ENCODE measurements around the gene PIGQ.
"Not testable (repeated sequence)": the region's sequence is repeated elsewhere in the genome, so short reads cannot be mapped to it uniquely, and the experiment has no call there.

PIGQ gene

GRCh38 chr16:592518-593306 lies 22.9 kb downstream of the PIGQ start:
- no peaks in the 10 kb centered on the region for H3K9me3 ChIP-seq (ENCODE audit: insufficient read depth, low read length)
- no peak for TF ChIP-seq ZNF274 (IDR thresholded peaks at IDR 0.05; ENCODE audit: low read depth, low read length)
- TF ChIP-seq YY1 (IDR thresholded peaks at IDR 0.05; ENCODE audit: insufficient read depth, insufficient read length): no peak
- TF ChIP-seq SUZ12 (IDR thresholded peaks at IDR 0.05; ENCODE audit: extremely low read depth, insufficient read depth, insufficient read length): no peak
- peaks cover 13% of the 10 kb centered on the region for H3K4me1 ChIP-seq (ENCODE audit: insufficient read depth, insufficient read length)
- H3K36me3 ChIP-seq (ENCODE audit: insufficient read depth, insufficient read length, low read length): peaks cover 34% of the 10 kb centered on the region
- peaks cover 59% of the 10 kb centered on the region for H3K27me3 ChIP-seq (ENCODE audit: insufficient read depth, insufficient read length)
- H3K9ac ChIP-seq (ENCODE audit: insufficient read length, low read depth): no peak overlapping the region
- no peak for DNase-seq (ENCODE audit: low read depth, low spot score)
- H3K4me3 ChIP-seq (ENCODE audit: insufficient read length, low read depth): no peak overlapping the region

- Histone ChIP-seq H3K9ac (ENCODE audit: insufficient read length, low read depth) (no peak overlapping the region), H3K4me1 (ENCODE audit: insufficient read depth, insufficient read length) (peaks cover 9% of the 10 kb centered on the region), H3K4me3 (ENCODE audit: insufficient read length, low read depth) (no peak overlapping the region), H3K27me3 (ENCODE audit: insufficient read depth, insufficient read length) (peaks cover 59% of the 10 kb centered on the region), H3K36me3 (ENCODE audit: insufficient read depth, insufficient read length, low read length) (peaks cover 30% of the 10 kb centered on the region), H3K9me3 (ENCODE audit: insufficient read depth, low read length) (no peaks in the 10 kb centered on the region)
- DNase-seq (ENCODE audit: low read depth, low spot score): no peak
- TF ChIP-seq ZNF274 (IDR thresholded peaks at IDR 0.05; ENCODE audit: low read depth, low read length) (no peak), SUZ12 (IDR thresholded peaks at IDR 0.05; ENCODE audit: extremely low read depth, insufficient read depth, insufficient read length) (no peak), YY1 (IDR thresholded peaks at IDR 0.05; ENCODE audit: insufficient read depth, insufficient read length) (no peak)
Observed at GRCh38 chr16:593406-593805, 23.6 kb downstream of the PIGQ start.

GRCh38 chr16:593807-594206 lies 24.0 kb downstream of the PIGQ start:
- no peak overlapping the region for H3K9ac ChIP-seq (ENCODE audit: insufficient read length, low read depth)

GRCh38 chr16:595094-595528 lies 25.3 kb downstream of the PIGQ start:
- TF ChIP-seq SUZ12 (IDR thresholded peaks at IDR 0.05; ENCODE audit: extremely low read depth, insufficient read depth, insufficient read length) (no peak), YY1 (IDR thresholded peaks at IDR 0.05; ENCODE audit: insufficient read depth, insufficient read length) (no peak), ZNF274 (IDR thresholded peaks at IDR 0.05; ENCODE audit: low read depth, low read length) (no peak)
- peaks cover 42% of the 10 kb centered on the region for H3K36me3 ChIP-seq (ENCODE audit: insufficient read depth, insufficient read length, low read length)
- peaks cover 9% of the 10 kb centered on the region for H3K4me1 ChIP-seq (ENCODE audit: insufficient read depth, insufficient read length)
- H3K9me3 ChIP-seq (ENCODE audit: insufficient read depth, low read length): no peaks in the 10 kb centered on the region; the same call in 1 of the 2 replicates
- no peak overlapping the region for H3K4me3 ChIP-seq (ENCODE audit: insufficient read length, low read depth)
- peaks cover 59% of the 10 kb centered on the region for H3K27me3 ChIP-seq (ENCODE audit: insufficient read depth, insufficient read length)
- no peak overlapping the region for H3K9ac ChIP-seq (ENCODE audit: insufficient read length, low read depth)
- DNase-seq (ENCODE audit: low read depth, low spot score): no peak

More at GRCh38 chr16:593807-594206, 24.0 kb downstream of the PIGQ start:
- no peaks in the 10 kb centered on the region for H3K9me3 ChIP-seq (ENCODE audit: insufficient read depth, low read length)
- peaks cover 59% of the 10 kb centered on the region for H3K27me3 ChIP-seq (ENCODE audit: insufficient read depth, insufficient read length)
- H3K4me3 ChIP-seq (ENCODE audit: insufficient read length, low read depth): no peak overlapping the region
- peaks cover 32% of the 10 kb centered on the region for H3K36me3 ChIP-seq (ENCODE audit: insufficient read depth, insufficient read length, low read length)
- no peak for DNase-seq (ENCODE audit: low read depth, low spot score)
- peaks cover 9% of the 10 kb centered on the region for H3K4me1 ChIP-seq (ENCODE audit: insufficient read depth, insufficient read length)
- TF ChIP-seq ZNF274 (IDR thresholded peaks at IDR 0.05; ENCODE audit: low read depth, low read length) (no peak), SUZ12 (IDR thresholded peaks at IDR 0.05; ENCODE audit: extremely low read depth, insufficient read depth, insufficient read length) (no peak), YY1 (IDR thresholded peaks at IDR 0.05; ENCODE audit: insufficient read depth, insufficient read length) (no peak)

- Histone ChIP-seq H3K9ac (ENCODE audit: insufficient read length, low read depth) (no peak overlapping the region), H3K9me3 (ENCODE audit: insufficient read depth, low read length) (no peaks in the 10 kb centered on the region; the same call in 1 of the 2 replicates), H3K4me1 (ENCODE audit: insufficient read depth, insufficient read length) (peaks cover 7% of the 10 kb centered on the region), H3K36me3 (ENCODE audit: insufficient read depth, insufficient read length, low read length) (peaks cover 43% of the 10 kb centered on the region), H3K27me3 (ENCODE audit: insufficient read depth, insufficient read length) (peaks cover 48% of the 10 kb centered on the region), H3K4me3 (ENCODE audit: insufficient read length, low read depth) (no peak overlapping the region)
- DNase-seq (ENCODE audit: low read depth, low spot score): no peak
- TF ChIP-seq YY1 (IDR thresholded peaks at IDR 0.05; ENCODE audit: insufficient read depth, insufficient read length) (no peak), SUZ12 (IDR thresholded peaks at IDR 0.05; ENCODE audit: extremely low read depth, insufficient read depth, insufficient read length) (no peak), ZNF274 (IDR thresholded peaks at IDR 0.05; ENCODE audit: low read depth, low read length) (no peak)
Observed at GRCh38 chr16:595942-596735, 26.4 kb downstream of the PIGQ start.

GRCh38 chr16:596736-597060 lies 26.9 kb downstream of the PIGQ start:
- DNase-seq (ENCODE audit: low read depth, low spot score): no peak
- Histone ChIP-seq H3K4me1 (ENCODE audit: insufficient read depth, insufficient read length) (peaks cover 7% of the 10 kb centered on the region), H3K9me3 (ENCODE audit: insufficient read depth, low read length) (no peaks in the 10 kb centered on the region; the same call in 1 of the 2 replicates), H3K36me3 (ENCODE audit: insufficient read depth, insufficient read length, low read length) (peaks cover 45% of the 10 kb centered on the region), H3K4me3 (ENCODE audit: insufficient read length, low read depth) (no peak overlapping the region), H3K9ac (ENCODE audit: insufficient read length, low read depth) (no peak overlapping the region), H3K27me3 (ENCODE audit: insufficient read depth, insufficient read length) (peaks cover 43% of the 10 kb centered on the region)
- TF ChIP-seq ZNF274 (IDR thresholded peaks at IDR 0.05; ENCODE audit: low read depth, low read length) (no peak), SUZ12 (IDR thresholded peaks at IDR 0.05; ENCODE audit: extremely low read depth, insufficient read depth, insufficient read length) (no peak), YY1 (IDR thresholded peaks at IDR 0.05; ENCODE audit: insufficient read depth, insufficient read length) (no peak)

- not testable (repeated sequence) for H3K9ac ChIP-seq (ENCODE audit: insufficient read length, low read depth); H3K4me3 ChIP-seq (ENCODE audit: insufficient read length, low read depth); DNase-seq (ENCODE audit: low read depth, low spot score); H3K4me1 ChIP-seq (ENCODE audit: insufficient read depth, insufficient read length); H3K9me3 ChIP-seq (ENCODE audit: insufficient read depth, low read length)
- Histone ChIP-seq H3K36me3 (ENCODE audit: insufficient read depth, insufficient read length, low read length) (peaks cover 36% of the 10 kb centered on the region), H3K27me3 (ENCODE audit: insufficient read depth, insufficient read length) (peaks cover 33% of the 10 kb centered on the region)
Observed at GRCh38 chr16:597655-598054, 27.9 kb downstream of the PIGQ start.

All from NT2/D1 (cell line).